Neuron (in vitro differentiated cells): ENCODE results near the gene BCKDHA.
"Not testable (repeated sequence)": the region's sequence is repeated elsewhere in the genome, so short reads cannot be mapped to it uniquely, and the experiment has no call there.

Experiments used
- H2AFZ ChIP-seq: one replicate; pipeline ENCODE4 v1.6.1; 2013; ENCODE audit warnings: low read depth, mild to moderate bottlenecking, inconsistent platforms, low read length, moderate library complexity
- H3K27me3 ChIP-seq: one replicate; pipeline ENCODE4 v1.6.1; 2013; ENCODE audit warnings: low read length; ENCODE audit not compliant: insufficient read depth
- H3K36me3 ChIP-seq: one replicate; pipeline ENCODE4 v1.6.1; 2013; ENCODE audit warnings: low read length; ENCODE audit not compliant: insufficient read depth
- H3K4me1 ChIP-seq: one replicate; pipeline ENCODE4 v1.6.1; 2013; ENCODE audit warnings: low read length; ENCODE audit not compliant: insufficient read depth
- H3K4me3 ChIP-seq: 2 replicates; pipeline ENCODE4 v1.5.1; 2013; ENCODE audit warnings: mild to moderate bottlenecking, low read length, moderate library complexity
- H3K9me3 ChIP-seq: one replicate; pipeline ENCODE4 v1.6.1; 2013; ENCODE audit warnings: low read length

Gene BCKDHA

DNA sequence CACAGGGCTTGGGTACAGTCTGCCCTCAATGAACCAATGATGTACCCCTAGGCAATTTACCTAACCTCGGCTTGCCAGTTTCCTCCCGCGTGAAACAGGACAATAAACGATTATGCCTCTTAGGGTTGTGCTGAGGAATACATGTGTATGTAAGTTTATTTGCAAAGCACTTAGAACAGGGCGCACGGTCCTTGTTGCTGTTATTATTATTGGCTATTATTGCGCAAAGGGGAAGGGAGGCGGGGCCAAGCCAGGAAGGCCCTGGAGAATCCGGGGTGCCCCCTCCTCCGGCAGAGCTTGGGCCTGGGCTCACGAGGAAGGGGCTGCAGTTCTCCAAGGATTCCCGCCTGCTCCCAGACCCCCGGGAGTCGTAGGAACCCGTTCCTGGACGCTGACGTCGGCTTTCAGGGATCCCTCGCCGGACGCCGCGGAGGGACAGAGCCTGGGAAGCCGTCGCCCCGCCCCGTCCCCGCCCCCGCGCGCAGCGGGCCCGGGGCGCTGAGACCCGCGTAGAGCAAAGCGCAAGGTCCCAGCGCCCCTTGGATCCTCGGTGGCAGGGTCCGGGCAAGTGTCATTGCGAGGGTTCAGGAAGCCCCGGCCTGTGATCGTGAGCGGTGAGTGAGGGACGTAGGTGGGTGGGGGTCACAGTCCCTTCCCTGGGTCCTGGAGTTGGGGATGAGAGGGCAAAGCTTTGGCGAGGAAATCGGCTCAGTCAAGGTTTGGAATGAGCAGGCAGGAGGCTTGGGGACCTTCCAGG lies 21.2 kb upstream of the BCKDHA start, which contains the start of gene TMEM91:
TMEM91 (plus strand) TSS at position 293 of the 757 bp plus-strand sequence. CDS start 1,777 bp downstream, outside the sequence.
- Histone ChIP-seq H3K27me3 (no peaks in the 10 kb centered on the region), H2AFZ (no peak within 1 kb of the TSS), H3K36me3 (peaks cover 5% of the 10 kb centered on the region), H3K4me1 (no peaks in the 10 kb centered on the region), H3K9me3 (no peaks in the 10 kb centered on the region), H3K4me3 (no peak within 1 kb of the TSS)

DNA sequence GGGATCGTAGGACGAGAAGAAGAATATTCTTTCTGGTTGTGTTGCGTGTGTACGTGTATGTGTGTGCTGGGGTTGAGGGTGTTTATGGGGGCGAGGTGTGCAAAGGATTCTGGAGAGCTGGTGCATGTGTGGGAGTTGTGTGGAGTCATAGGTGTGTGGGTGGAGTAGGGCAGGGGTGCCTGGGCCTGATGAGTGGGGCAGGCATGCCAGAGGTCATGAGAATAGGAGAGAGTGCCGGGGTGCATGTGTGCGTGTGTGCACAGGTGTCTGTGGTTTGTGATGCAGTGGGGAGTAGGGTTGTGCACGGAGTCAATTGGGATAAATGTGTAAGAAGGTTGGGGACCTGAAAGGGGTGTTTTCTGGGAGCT lies 20.6 kb upstream of the BCKDHA start:
- Histone ChIP-seq H3K27me3 (no peaks in the 10 kb centered on the region), H3K36me3 (peaks cover 5% of the 10 kb centered on the region), H3K4me1 (no peaks in the 10 kb centered on the region), H3K4me3 (no peak overlapping the region), H3K9me3 (no peaks in the 10 kb centered on the region), H2AFZ (no peak overlapping the region)

DNA sequence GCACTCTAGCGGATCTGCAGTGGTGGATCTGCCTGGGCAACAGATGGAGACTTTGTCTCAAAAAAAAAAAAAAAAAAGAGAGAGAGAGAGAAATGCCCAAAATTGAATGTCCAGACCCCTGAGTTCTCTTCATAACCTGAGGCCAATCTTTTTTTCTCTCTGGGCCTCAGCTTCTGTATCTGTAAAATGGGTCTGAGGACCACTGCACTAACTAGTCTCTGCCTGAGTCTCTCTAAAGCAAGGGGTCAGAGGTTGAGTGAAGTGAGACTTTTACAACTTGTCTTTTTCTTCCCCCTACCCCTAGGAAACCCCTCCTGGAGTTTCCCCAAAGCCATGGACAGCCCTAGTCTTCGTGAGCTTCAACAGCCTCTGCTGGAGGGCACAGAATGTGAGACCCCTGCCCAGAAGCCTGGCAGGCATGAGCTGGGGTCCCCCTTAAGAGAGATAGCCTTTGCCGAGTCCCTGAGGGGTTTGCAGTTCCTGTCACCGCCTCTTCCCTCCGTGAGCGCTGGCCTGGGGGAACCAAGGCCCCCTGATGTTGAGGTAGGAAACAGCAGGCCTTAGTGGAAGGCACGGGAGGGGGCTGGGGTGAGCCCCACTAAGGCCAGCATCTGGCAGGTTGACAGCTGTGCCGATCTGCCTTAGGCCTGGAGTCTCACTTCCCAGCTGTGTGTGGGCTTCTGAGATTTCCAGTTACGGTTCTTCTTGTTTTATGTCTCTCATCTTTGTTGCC lies 19.5 kb upstream of the BCKDHA start:
- Histone ChIP-seq H3K9me3 (no peaks in the 10 kb centered on the region), H3K27me3 (no peaks in the 10 kb centered on the region), H3K36me3 (peaks cover 9% of the 10 kb centered on the region), H3K4me3 (no peak overlapping the region), H3K4me1 (no peaks in the 10 kb centered on the region), H2AFZ (no peak overlapping the region)

DNA sequence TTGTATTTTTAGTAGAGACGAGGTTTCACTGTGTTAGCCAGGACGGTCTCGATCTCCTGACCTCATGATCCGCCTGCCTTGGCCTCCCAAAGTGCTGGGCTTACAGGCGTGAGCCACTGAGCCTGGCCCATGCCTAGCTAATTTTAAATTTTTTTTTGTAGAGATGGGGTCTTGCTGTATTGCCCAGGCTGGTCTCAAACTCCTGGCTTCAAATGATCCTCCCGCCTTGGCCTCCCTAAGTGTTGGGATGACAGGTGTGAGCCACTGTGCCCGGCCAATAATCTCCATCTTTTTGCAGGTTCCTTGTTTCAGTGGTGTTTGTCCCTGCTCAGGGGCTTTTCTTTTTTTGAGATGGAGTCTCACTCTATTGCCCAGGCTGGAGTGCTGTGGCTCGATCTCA lies 16.1 kb upstream of the BCKDHA start:
- H2AFZ ChIP-seq, H3K27me3 ChIP-seq, H3K4me3 ChIP-seq, H3K4me1 ChIP-seq, H3K9me3 ChIP-seq: not testable (repeated sequence)
- H3K36me3 ChIP-seq = peaks cover 19% of the 10 kb centered on the region

DNA sequence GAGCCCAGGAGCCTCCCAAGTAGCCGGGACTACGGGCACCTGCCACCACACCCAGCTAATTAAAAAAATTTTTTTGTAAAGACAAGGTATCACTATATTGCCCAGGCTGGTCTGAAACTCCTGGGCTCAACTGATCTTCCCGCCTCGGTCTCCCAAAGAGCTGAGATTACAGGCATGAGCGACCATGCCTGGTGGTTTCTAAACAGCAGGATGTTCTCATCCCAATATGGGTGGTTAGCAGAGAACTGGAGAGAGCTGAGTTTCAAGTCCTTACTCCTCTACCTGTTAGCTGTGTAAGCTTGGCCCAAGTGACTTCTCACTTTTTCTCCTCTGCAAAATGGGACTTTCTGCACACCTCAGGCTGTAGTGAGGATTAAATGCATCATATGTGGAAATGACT lies 13.3 kb upstream of the BCKDHA start:
- H3K4me1 ChIP-seq = no peaks in the 10 kb centered on the region
- no peak overlapping the region for H2AFZ ChIP-seq
- no peaks in the 10 kb centered on the region for H3K27me3 ChIP-seq
- H3K9me3 ChIP-seq = no peaks in the 10 kb centered on the region
- H3K4me3 ChIP-seq = no peak overlapping the region
- H3K36me3 ChIP-seq = peaks cover 27% of the 10 kb centered on the region

DNA sequence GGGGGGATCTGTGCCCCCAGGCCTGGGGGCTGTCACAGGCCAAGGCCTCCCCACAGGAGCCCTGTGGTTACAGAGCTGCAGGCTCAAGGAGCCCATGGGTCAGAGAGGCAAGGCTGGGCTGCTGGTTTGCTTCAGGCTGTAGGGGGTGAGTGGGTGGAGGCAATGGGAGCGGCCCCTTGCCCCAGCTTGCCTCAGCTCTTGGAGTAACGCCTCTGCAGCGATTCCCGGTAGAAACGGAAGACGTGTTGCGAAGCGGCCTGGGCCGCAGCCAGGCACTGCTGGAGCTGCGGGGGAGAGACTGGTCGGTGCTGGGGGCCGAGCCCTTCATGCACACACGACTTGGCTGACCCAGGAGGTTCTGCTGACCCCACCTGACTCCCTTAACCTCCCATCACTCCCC lies 11.2 kb upstream of the BCKDHA start:
- Histone ChIP-seq H3K9me3 (no peaks in the 10 kb centered on the region), H3K4me1 (no peaks in the 10 kb centered on the region), H3K4me3 (no peak overlapping the region), H2AFZ (no peak overlapping the region), H3K36me3 (peaks cover 40% of the 10 kb centered on the region), H3K27me3 (no peaks in the 10 kb centered on the region)

DNA sequence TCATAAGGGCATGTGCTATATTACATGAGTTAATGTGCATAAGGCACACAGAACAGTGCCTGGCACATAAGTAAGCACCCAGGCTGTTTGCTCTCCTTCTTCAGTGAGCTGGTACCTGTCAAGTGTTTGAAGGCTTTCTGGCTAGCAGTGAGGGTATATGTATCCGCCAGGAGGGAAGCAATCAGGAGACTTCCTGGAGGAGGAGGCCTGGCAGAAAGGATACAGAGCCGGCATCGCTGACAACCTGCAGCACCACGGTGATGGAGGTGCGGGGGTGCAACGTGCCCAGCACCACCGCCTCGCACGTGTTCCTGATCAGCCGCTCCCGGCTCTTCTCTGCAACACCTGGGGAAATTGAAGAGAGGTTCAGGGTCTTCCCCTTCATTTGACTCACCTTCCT lies 6.0 kb upstream of the BCKDHA start:
- H3K4me1 ChIP-seq = peaks cover 4% of the 10 kb centered on the region

DNA sequence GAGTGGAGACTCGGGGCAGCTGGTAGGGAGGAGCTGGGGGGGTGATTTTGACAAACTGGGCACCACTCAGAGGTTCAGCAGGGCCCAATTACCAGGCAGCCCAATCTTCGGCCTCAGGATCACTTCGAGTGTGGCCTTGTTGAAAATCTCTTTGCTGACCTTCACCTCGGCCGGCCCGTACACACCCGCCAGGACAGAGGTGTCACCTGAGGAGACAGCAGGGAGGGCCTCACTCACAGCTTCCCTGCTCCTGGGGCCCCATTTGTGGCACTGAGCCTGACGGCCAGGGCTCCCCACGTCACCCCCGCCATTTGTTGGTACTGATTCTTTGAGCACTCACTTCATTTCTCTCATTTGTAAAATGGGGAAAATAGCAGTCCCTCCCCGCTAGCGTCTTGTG lies 4.8 kb upstream of the BCKDHA start:
- H3K9me3 ChIP-seq = no peaks in the 10 kb centered on the region
- H3K36me3 ChIP-seq = peaks cover 19% of the 10 kb centered on the region
- H2AFZ ChIP-seq = no peak overlapping the region
- no peak overlapping the region for H3K4me3 ChIP-seq
- H3K4me1 ChIP-seq = peaks cover 4% of the 10 kb centered on the region
- H3K27me3 ChIP-seq = no peaks in the 10 kb centered on the region

More for the DNA sequence above, 6.0 kb upstream of the BCKDHA start:
- Histone ChIP-seq H3K27me3 (no peaks in the 10 kb centered on the region), H2AFZ (no peak overlapping the region), H3K36me3 (peaks cover 26% of the 10 kb centered on the region), H3K4me3 (no peak overlapping the region), H3K9me3 (no peaks in the 10 kb centered on the region)

DNA sequence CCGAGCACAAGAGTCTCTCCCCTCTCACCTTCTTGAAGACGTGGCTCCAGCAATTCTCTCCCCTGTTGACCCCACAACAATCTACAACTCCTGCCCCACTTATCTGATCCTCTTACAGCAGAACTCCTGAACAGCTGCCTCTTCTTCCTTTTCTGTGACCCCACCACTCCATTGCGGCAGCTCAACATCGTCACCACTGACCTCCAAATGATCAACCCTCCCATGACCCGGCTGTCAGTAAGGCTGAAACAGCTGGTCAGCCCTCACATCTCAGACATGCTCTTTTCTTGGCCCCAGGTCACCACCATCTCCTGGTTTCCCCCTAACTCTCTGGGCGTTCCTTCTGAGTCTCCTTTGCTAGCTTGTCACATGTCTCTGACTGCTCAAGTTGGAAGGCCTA lies 2.3 kb upstream of the BCKDHA start:
- Histone ChIP-seq H3K27me3 (no peaks in the 10 kb centered on the region), H3K36me3 (peaks cover 12% of the 10 kb centered on the region), H2AFZ (no peak overlapping the region), H3K4me1 (peaks cover 17% of the 10 kb centered on the region), H3K4me3 (no peak overlapping the region), H3K9me3 (no peaks in the 10 kb centered on the region)

DNA sequence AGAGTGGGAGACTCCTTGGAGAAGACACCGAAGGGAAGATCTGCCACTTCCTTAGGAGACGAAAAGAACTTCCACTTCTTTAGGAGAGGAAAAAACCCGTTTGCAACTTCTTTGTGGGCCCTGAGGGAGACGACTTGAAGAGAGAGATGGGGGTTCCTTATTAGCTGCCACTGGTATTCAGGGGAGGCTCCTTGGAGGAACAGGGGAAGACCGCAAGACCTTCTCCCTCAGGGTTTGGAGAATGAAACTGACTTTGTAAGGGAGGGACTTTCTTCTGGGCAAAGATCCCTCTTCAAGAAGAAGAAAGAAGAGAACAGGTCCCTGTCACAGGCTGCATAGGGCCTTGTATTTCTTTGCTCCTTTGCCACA lies 416 bp downstream of the BCKDHA start:
- Histone ChIP-seq H2AFZ (peak overlapping the region; percentile 73), H3K27me3 (no peaks in the 10 kb centered on the region), H3K9me3 (no peaks in the 10 kb centered on the region), H3K4me3 (peak overlapping the region; percentile 93), H3K4me1 (peaks cover 17% of the 10 kb centered on the region), H3K36me3 (peaks cover 3% of the 10 kb centered on the region)

DNA sequence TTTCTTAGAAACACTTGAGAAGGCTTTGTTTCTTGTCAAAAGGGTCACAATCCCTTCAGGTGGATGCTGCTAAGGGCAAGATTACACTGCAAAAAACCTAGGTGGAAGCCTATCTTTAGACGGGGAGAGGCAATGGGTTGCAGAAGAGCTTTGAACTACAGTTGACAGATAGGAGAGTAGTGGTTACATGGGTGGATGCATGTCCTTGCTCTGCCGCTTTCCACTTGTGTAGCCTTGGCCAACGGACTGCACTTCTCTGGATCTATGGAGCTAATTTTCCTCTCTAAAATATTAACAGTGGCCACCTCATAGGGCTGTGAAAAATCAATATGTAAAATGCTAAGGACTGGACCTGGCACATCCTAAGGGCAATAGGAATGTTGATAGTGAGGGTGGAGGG lies 980 bp downstream of the BCKDHA start:
- H3K4me3 ChIP-seq = peak overlapping the region; percentile 93
- no peak overlapping the region for H2AFZ ChIP-seq
- H3K27me3 ChIP-seq = no peaks in the 10 kb centered on the region
- peaks cover 4% of the 10 kb centered on the region for H3K36me3 ChIP-seq
- peaks cover 17% of the 10 kb centered on the region for H3K4me1 ChIP-seq
- H3K9me3 ChIP-seq = no peaks in the 10 kb centered on the region

DNA sequence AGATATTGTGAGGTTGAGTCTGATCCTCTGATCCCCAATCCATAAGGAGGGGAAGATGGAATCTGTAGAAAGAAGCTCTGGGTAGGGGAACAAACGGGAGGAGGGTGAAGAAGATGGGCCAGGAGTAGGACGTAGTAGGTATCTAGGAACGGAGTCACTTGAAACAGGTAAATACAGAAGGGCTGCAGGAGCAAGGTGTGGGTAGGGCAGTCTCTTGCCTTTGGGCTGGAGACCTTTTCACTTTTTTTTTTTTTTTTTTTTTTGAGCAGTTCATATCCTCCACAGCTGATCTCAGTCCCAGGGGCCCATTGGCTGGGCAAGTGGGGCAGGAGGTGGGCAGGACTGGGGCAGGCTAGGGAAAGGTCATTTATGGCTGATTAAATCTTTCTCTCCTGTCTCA lies 1.5 kb downstream of the BCKDHA start:
- H3K27me3 ChIP-seq = no peaks in the 10 kb centered on the region
- no peaks in the 10 kb centered on the region for H3K9me3 ChIP-seq
- H2AFZ ChIP-seq = no peak overlapping the region
- peak overlapping the region; percentile 93 for H3K4me3 ChIP-seq
- H3K36me3 ChIP-seq = peaks cover 4% of the 10 kb centered on the region
- peaks cover 17% of the 10 kb centered on the region for H3K4me1 ChIP-seq

DNA sequence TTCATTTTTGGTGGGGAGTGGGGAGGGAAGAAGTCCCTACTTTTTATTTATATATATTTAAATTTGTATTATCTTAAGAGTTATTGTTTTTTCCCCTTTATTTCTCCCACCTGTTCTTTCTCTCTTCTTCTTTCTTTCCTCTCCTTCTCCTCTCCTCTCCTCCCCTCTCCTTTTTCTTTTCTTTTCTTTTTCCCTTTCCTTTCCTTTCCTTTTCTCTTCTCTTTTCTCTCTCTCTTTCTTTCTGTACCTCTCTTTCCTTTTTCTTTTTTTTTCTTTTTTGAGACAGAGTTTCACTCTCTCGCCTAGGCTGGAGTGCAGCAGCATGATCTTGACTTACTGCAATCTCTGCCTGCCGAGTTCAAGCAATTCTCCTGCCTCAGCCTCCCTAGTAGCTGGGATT lies 1.9 kb downstream of the BCKDHA start:
- H2AFZ ChIP-seq = no peak overlapping the region
- H3K36me3 ChIP-seq = peaks cover 4% of the 10 kb centered on the region
- H3K4me3 ChIP-seq = no peak overlapping the region
- H3K4me1 ChIP-seq = peaks cover 17% of the 10 kb centered on the region
- H3K27me3 ChIP-seq = no peaks in the 10 kb centered on the region
- H3K9me3 ChIP-seq = no peaks in the 10 kb centered on the region
